GM23248 (cell line): ENCODE results near the gene CHRNA4. TPM values are rescaled to one million over a fixed set of nuclear protein-coding genes. Genes with fewer than 3 reads are reported as not detected.

Source experiments
- DNase-seq: peaks from one replicate; pipeline ENCODE4 v3.0.0-alpha.2; 2015
- H2AFZ ChIP-seq: fragments of 200-600 bp; sonication (generic); 2 replicates; pipeline ENCODE4 v1.6.1; 2016; ENCODE audit warnings: antibody characterized with exemption
- H3F3A ChIP-seq: fragments of 200-600 bp; sonication (generic); 2 replicates; pipeline ENCODE4 v1.6.1; 2016; ENCODE audit warnings: mild to moderate bottlenecking, antibody characterized with exemption, mixed run types; ENCODE audit not compliant: insufficient read depth
- H3K27ac ChIP-seq: fragments of 200-600 bp; sonication (generic); 2 replicates; pipeline ENCODE4 v1.5.1; 2016; ENCODE audit warnings: mild to moderate bottlenecking
- H3K27me3 ChIP-seq: fragments of 200-600 bp; sonication (generic); replicated peaks from 2 replicates; pipeline ENCODE4 v1.6.1; 2016; ENCODE audit warnings: mild to moderate bottlenecking; ENCODE audit not compliant: insufficient read depth
- H3K36me3 ChIP-seq: fragments of 200-600 bp; sonication (generic); 2 replicates; pipeline ENCODE4 v1.6.1; 2016; ENCODE audit warnings: low read depth, mild to moderate bottlenecking
- H3K4me1 ChIP-seq: fragments of 200-600 bp; sonication (generic); 2 replicates; pipeline ENCODE4 v1.6.1; 2016; ENCODE audit warnings: mild to moderate bottlenecking; ENCODE audit not compliant: insufficient read depth
- H3K4me2 ChIP-seq: fragments of 200-600 bp; sonication (generic); one replicate; pipeline ENCODE4 v1.6.1; 2016; ENCODE audit warnings: mild to moderate bottlenecking; ENCODE audit not compliant: unreplicated experiment
- H3K4me3 ChIP-seq: fragments of 200-600 bp; sonication (generic); 2 replicates; pipeline ENCODE4 v1.5.1; 2016; ENCODE audit warnings: mild to moderate bottlenecking
- H3K79me2 ChIP-seq: fragments of 200-600 bp; sonication (generic); 2 replicates; pipeline ENCODE4 v1.6.1; 2016; ENCODE audit warnings: mild to moderate bottlenecking; ENCODE audit not compliant: insufficient read depth
- H3K9ac ChIP-seq: fragments of 200-600 bp; sonication (generic); 2 replicates; pipeline ENCODE4 v1.6.1; 2016; ENCODE audit warnings: mild to moderate bottlenecking
- H3K9me2 ChIP-seq: fragments of 200-600 bp; sonication (generic); 2 replicates; pipeline ENCODE4 v1.6.1; 2016; ENCODE audit warnings: mixed run types, mild to moderate bottlenecking, moderate library complexity; ENCODE audit not compliant: insufficient read depth
- H3K9me3 ChIP-seq: fragments of 200-600 bp; sonication (generic); one replicate; pipeline ENCODE4 v1.6.1; 2017; ENCODE audit warnings: low read depth
- H4K20me1 ChIP-seq: fragments of 200-600 bp; sonication (generic); 2 replicates; pipeline ENCODE4 v1.6.0; 2016; ENCODE audit not compliant: insufficient read depth
- EZH2 ChIP-seq: fragments of 200-600 bp; sonication (generic); IDR thresholded peaks from 2 replicates; pipeline ENCODE4 v1.6.1; 2018; ENCODE audit warnings: antibody characterized with exemption, mild to moderate bottlenecking; ENCODE audit not compliant: insufficient read depth, poor library complexity, severe bottlenecking
- EZH2phosphoT487 ChIP-seq: fragments of 200-600 bp; sonication (generic); IDR thresholded peaks from 2 replicates; pipeline ENCODE4 v1.6.1; 2018; ENCODE audit warnings: antibody characterized with exemption, moderate library complexity, mild to moderate bottlenecking, low read depth; ENCODE audit not compliant: insufficient read depth
- WGBS, 2 experiments: methylation state at CpG; one replicate each; pipeline ENCODE4 v1.1.6; 2015 to 2017; ENCODE audit warnings: low lambda C conversion rate in 2 of 2, low coverage in 1 of 2; ENCODE audit errors: missing lambda C conversion rate in 2 of 2; 5-methylcytosine and 5-hydroxymethylcytosine counted together
- in situ Hi-C: fragments of 300-500 bp; cut with MboI; formaldehyde crosslinking; loops from 2 replicates; pipeline ENCODE4 v1.15.0; 2020
- polyA plus RNA-seq: library from polyadenylated mRNA; unstranded; fragments of >200 nt; fragmentation: Nextera tagmentation; extraction: Ambion mirVana; gene quantifications from 2 replicates; pipeline ENCODE4 v1.2.1, GENCODE V29; 2016
- total RNA-seq: library from RNA; depleted of rRNA; stranded (reverse); fragments of >200 nt; shearing (Covaris generic); gene quantifications from 2 replicates; pipeline ENCODE4 v1.2.3, GENCODE V29; 2014

CHRNA4 gene
- total and polyA plus RNA-seq, 2 experiments from 2014 or later = not detected

DNA sequence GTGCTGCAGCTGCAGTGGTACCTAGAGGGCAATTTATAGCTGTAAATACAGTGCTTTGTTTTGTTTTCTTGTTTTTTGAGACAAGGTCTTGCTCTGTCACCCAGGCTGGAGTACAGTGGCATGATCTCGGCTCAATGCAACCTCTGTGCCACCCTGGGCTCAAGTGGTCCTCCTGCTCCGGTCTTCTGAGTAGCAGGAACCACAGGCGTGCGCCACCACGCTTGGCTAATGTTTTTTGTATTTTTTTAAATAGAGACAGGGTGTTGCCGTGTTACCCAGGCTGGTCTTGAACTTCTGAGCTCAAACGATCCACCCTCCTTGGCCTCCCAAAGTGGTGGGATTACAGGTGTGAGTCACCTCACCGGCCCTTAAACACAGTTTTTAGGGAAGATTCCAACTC lies 26.8 kb downstream of the CHRNA4 start:
- in situ Hi-C loops = no loop called here
- H4K20me1 ChIP-seq = no peaks in the 10 kb centered on the region
- WGBS, 2 experiments = 37 to 42% methylated on average over 8 of the region's 8 CpGs

DNA sequence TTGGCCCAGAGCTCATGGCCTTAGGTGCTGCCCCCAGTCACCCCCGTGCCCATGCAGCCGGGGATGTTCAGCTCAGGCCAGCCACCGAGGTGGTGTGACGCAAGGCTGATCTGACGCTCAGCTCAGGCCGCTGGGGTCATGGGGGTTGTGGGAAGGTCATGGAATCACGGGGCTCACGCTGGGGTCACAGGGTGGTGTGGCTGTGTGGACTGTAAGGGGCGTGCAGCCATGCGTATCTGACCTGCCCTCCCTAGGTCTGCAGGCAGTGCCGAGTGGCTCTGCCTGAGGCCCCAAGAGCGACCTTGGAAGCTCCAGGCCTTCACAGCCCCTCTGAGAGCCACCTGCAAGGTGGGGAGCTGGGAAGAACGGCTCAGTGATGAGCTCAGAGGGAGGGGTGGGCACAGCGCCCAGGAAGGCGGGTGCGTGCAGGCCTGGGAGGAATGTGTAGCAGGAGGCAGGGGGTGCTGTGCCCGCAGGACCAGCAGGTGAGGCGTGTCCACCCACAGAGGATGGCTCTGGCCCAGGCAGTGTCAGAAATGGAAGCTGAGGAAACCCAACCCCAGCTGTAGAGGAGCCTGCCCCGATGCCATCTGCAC lies 27.8 kb downstream of the CHRNA4 start:
- no peak overlapping the region for H3K9ac ChIP-seq
- no peaks in the 10 kb centered on the region for H4K20me1 ChIP-seq
- H3K27me3 ChIP-seq = peaks cover 20% of the 10 kb centered on the region
- TF ChIP-seq EZH2 = no peak
- TF ChIP-seq EZH2phosphoT487 = no peak
- no peaks in the 10 kb centered on the region for H3F3A ChIP-seq
- H3K4me3 ChIP-seq = no peak overlapping the region
- DNase-seq = no peak
- no peak overlapping the region for H3K27ac ChIP-seq
- no peaks in the 10 kb centered on the region for H3K79me2 ChIP-seq
- no peaks in the 10 kb centered on the region for H3K36me3 ChIP-seq
- H3K4me1 ChIP-seq = no peaks in the 10 kb centered on the region
- H3K9me2 ChIP-seq = no peaks in the 10 kb centered on the region
- H3K9me3 ChIP-seq = no peaks in the 10 kb centered on the region
- 56 to 63% methylated on average over 18 to 19 of the region's 19 CpGs for WGBS, 2 experiments
- H3K4me2 ChIP-seq = no peak overlapping the region
- in situ Hi-C loops = no loop called here
- no peak overlapping the region for H2AFZ ChIP-seq

More for the DNA sequence above, 26.8 kb downstream of the CHRNA4 start:
- Histone ChIP-seq H3K4me3 (no peak overlapping the region), H3K9ac (no peak overlapping the region), H3K4me2 (no peak overlapping the region), H3K27ac (no peak overlapping the region), H3F3A (peaks cover 4% of the 10 kb centered on the region), H2AFZ (no peak overlapping the region), H3K4me1 (no peaks in the 10 kb centered on the region), H3K9me3 (no peaks in the 10 kb centered on the region), H3K36me3 (no peaks in the 10 kb centered on the region), H3K27me3 (peaks cover 21% of the 10 kb centered on the region), H3K9me2 (no peaks in the 10 kb centered on the region), H3K79me2 (no peaks in the 10 kb centered on the region)
- DNase-seq = no peak
- TF ChIP-seq EZH2phosphoT487 (no peak), EZH2 (no peak)

DNA sequence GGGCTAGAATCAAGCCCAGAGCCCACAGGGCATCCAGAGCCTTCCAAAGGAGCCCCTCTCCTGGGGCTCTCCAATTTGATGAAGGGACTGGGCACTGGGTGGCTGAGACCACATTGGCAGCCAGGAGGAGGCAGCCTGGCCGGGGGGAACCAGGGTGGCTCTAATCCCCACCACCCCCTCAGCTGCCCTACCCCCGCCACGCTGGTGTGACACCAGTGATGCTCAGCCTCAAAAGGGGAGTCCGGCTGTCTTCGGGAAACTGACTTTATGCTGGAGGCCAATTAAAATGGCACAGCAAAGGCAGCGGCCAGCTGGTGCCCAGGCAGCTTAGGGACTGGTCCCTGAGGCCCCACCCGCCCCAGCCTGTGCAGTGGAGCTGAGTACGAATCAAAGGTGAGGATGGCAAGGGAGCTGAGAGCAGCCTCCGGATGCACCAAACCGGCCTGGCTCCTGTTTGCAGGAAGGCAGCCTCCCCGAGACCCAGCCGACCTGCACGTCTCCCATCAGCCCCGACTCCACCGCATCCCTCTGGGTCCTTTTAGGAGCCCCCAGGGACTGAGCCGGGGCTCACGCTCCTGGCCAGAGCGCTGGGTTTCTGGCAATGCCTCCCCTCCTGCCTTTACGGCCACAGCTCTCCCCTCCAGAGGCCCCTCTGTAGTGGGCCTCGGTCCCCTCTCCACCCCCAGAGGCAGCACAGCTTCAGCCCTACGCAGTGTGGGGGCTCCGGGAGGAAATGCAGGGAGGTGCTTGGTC lies 28.5 kb downstream of the CHRNA4 start:
- no peak overlapping the region for H3K4me2 ChIP-seq
- no peaks in the 10 kb centered on the region for H3K4me1 ChIP-seq
- no peaks in the 10 kb centered on the region for H3K9me2 ChIP-seq
- no peaks in the 10 kb centered on the region for H3K9me3 ChIP-seq
- H3K79me2 ChIP-seq = no peaks in the 10 kb centered on the region
- WGBS, 2 experiments = 56 to 59% methylated on average over 18 to 22 of the region's 22 CpGs
- DNase-seq = no peak
- peaks cover 15% of the 10 kb centered on the region for H3K27me3 ChIP-seq
- H3F3A ChIP-seq = no peaks in the 10 kb centered on the region
- in situ Hi-C loops = no loop called here
- no peak overlapping the region for H3K9ac ChIP-seq
- H3K4me3 ChIP-seq = no peak overlapping the region
- no peak for TF ChIP-seq EZH2phosphoT487
- no peak for TF ChIP-seq EZH2
- no peaks in the 10 kb centered on the region for H4K20me1 ChIP-seq
- H3K36me3 ChIP-seq = no peaks in the 10 kb centered on the region
- H2AFZ ChIP-seq = no peak overlapping the region
- H3K27ac ChIP-seq = no peak overlapping the region

DNA sequence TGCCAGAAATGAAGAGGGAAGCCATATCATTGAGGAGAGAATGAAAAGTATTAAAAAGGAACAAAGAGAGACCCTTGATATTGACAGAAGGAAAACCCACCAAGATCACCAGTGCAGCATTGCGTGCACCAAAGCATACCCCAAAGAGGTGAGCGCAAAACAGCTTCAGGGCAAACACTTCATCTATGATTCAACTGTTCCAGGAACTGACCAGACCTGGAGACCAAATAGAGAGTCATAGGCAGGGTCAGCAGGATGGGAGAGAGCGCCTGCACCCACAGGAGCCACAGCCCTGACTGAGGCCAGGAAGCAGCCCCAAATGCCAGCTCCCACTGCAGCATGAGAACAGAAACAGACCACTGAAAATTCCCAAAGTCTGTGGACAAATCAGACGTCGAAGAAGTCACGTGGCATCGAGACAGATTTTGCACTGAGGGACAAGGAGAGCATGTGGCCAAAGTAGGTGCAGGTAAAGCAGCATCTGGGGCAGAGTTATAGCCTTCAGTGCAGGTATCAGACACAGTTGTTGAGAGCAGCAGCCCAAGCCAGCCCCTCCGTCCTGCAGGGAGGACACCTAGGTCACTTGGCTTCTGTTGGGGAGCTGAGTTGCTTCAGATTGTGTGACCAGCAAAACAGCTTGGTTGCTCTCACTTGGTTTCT lies 29.3 kb downstream of the CHRNA4 start:
- H3K9me2 ChIP-seq = no peaks in the 10 kb centered on the region
- DNase-seq = no peak
- in situ Hi-C loops = no loop called here
- WGBS, 2 experiments = 73 to 74% methylated on average over 8 of the region's 8 CpGs
- H3K4me3 ChIP-seq = no peak overlapping the region
- H3K4me2 ChIP-seq = no peak overlapping the region
- TF ChIP-seq EZH2phosphoT487 = no peak
- TF ChIP-seq EZH2 = no peak
- no peaks in the 10 kb centered on the region for H4K20me1 ChIP-seq
- no peak overlapping the region for H2AFZ ChIP-seq
- no peaks in the 10 kb centered on the region for H3K36me3 ChIP-seq
- H3K9ac ChIP-seq = no peak overlapping the region
- no peaks in the 10 kb centered on the region for H3K79me2 ChIP-seq
- peaks cover 7% of the 10 kb centered on the region for H3K27me3 ChIP-seq
- H3F3A ChIP-seq = no peaks in the 10 kb centered on the region
- no peaks in the 10 kb centered on the region for H3K4me1 ChIP-seq
- no peak overlapping the region for H3K27ac ChIP-seq
- H3K9me3 ChIP-seq = no peaks in the 10 kb centered on the region
